ENCODE measurements around the gene MKNK1.
"Not testable (repeated sequence)": the region's sequence is repeated elsewhere in the genome, so short reads cannot be mapped to it uniquely, and the experiment has no call there.

The MKNK1 gene

DNA sequence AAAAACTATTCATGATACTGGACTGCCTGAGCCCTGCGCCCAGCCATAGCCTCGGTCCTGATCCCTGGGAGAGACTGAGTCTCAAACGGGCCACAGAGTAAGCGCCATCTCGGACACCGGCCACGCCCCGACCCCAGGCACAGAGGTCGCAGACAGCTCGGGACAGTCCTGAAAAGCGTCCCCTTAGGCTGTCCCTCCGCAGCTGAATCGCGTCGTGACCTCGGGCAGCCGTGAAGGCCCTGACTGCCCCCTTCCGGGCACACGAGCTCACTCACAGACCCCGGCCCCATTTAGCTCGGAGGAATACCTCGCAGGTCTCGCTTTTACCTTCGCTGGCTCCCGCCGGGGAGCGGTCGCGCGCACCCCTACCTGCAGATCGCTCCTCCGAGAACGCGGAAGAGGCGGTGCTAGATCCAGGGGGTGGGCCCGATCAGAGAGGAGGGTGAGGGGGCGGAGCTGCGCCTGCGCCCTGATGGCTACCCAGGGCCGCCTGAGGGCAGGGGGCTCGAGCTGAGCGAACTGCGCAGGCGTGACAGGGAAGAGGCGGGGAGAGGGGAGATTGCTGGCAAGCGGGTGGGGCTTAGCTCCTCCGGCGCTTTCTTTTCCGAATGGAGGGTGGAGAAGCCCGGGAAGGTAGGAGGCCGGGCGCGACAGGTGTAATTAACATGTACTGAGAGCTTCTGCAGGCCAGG lies at the start of gene MKNK1:
TSS of gene MKNK1 (minus strand) at position 411 of the 692 bp plus-strand sequence. CDS start 20,941 bp downstream, outside the sequence.
- DNase-seq (ENCODE audit: low read depth) = peak; percentile 99
- Histone ChIP-seq H3K4me1 (ENCODE audit: control insufficient read depth, insufficient read depth, low read length) (peaks cover 18% of the 10 kb centered on the region), H3K36me3 (ENCODE audit: control insufficient read depth, insufficient read depth, low read length, severe bottlenecking) (peaks cover 13% of the 10 kb centered on the region), H3K9me3 (ENCODE audit: control insufficient read depth, low read length) (no peaks in the 10 kb centered on the region), H3K9ac (ENCODE audit: low read length) (peak within 1 kb of the TSS; percentile 96), H3K27me3 (replicated peaks; ENCODE audit: control insufficient read depth, insufficient read depth, low read length) (no peaks in the 10 kb centered on the region), H3K4me3 (ENCODE audit: low read length) (peak within 1 kb of the TSS; percentile 98)

DNA sequence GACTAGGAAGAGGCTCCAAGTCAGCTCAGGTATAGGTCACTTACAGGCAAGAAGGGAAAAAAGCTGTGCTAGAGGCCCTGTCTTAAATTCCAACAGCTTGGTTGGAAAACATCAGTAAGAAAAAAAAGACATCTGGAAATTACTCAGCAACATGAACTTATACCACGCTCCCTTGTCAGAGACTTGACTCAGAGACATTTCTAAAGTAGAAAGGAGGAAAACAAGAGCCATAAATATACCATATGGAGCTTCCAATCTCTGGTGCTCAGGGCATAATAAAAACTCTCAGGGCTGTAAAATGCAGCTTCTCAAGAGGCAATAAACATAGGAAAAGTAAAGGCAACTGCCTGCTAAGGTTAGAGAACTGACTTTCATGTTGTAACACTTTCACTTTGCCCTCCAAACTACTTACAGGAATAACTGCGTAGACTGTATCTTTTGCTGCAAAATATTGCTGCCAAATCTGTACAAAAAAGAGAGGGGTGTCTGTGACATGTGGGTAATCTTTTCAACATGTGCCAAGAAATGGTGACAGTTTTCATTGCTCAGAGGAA lies 49.4 kb upstream of the MKNK1 start:
- peaks cover 2% of the 10 kb centered on the region for H3K9me3 ChIP-seq (ENCODE audit: control insufficient read depth, low read length)
- H3K4me3 ChIP-seq (ENCODE audit: low read length) = peak overlapping the region; percentile 62
- H3K9ac ChIP-seq (ENCODE audit: low read length) = peak overlapping the region; percentile 12
- DNase-seq (ENCODE audit: low read depth) = no peak
- peaks cover 18% of the 10 kb centered on the region for H3K4me1 ChIP-seq (ENCODE audit: control insufficient read depth, insufficient read depth, low read length)
- H3K36me3 ChIP-seq (ENCODE audit: control insufficient read depth, insufficient read depth, low read length, severe bottlenecking) = peaks cover 65% of the 10 kb centered on the region
- H3K27me3 ChIP-seq (replicated peaks; ENCODE audit: control insufficient read depth, insufficient read depth, low read length) = no peaks in the 10 kb centered on the region

GRCh38 chr1:46652321-46653100 lies 48.4 kb upstream of the MKNK1 start:
- DNase-seq (ENCODE audit: low read depth) = no peak
- no peak overlapping the region for H3K4me3 ChIP-seq (ENCODE audit: low read length)
- H3K36me3 ChIP-seq (ENCODE audit: control insufficient read depth, insufficient read depth, low read length, severe bottlenecking) = peaks cover 63% of the 10 kb centered on the region
- peaks cover 18% of the 10 kb centered on the region for H3K4me1 ChIP-seq (ENCODE audit: control insufficient read depth, insufficient read depth, low read length)
- H3K27me3 ChIP-seq (replicated peaks; ENCODE audit: control insufficient read depth, insufficient read depth, low read length) = no peaks in the 10 kb centered on the region
- H3K9me3 ChIP-seq (ENCODE audit: control insufficient read depth, low read length) = peaks cover 6% of the 10 kb centered on the region
- no peak overlapping the region for H3K9ac ChIP-seq (ENCODE audit: low read length)

GRCh38 chr1:46651152-46651551 lies 47.1 kb upstream of the MKNK1 start:
- H3K27me3 ChIP-seq (replicated peaks; ENCODE audit: control insufficient read depth, insufficient read depth, low read length); H3K4me3 ChIP-seq (ENCODE audit: low read length); H3K9ac ChIP-seq (ENCODE audit: low read length); DNase-seq (ENCODE audit: low read depth): not testable (repeated sequence)
- Histone ChIP-seq H3K9me3 (ENCODE audit: control insufficient read depth, low read length) (peaks cover 11% of the 10 kb centered on the region), H3K4me1 (ENCODE audit: control insufficient read depth, insufficient read depth, low read length) (peaks cover 18% of the 10 kb centered on the region), H3K36me3 (ENCODE audit: control insufficient read depth, insufficient read depth, low read length, severe bottlenecking) (peaks cover 58% of the 10 kb centered on the region)

DNA sequence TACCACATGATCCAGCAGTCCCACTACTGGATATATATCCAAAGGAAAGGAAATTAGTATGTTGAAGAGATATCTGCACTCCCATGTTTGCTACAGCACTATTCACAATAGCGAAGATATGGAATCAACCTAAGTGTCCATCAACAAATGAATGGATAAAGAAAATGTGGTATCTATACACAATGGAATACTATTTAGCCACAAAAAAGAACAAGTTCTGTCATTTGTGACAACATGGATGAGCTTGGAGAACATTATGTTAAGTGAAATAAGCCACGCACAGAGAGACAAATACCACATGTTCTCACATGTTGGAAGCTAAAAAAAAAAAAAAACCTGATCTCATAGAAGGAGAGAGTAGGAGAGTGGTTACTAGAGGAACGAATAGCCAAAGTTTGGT lies 46.4 kb upstream of the MKNK1 start:
- no peak overlapping the region for H3K4me3 ChIP-seq (ENCODE audit: low read length)
- H3K4me1 ChIP-seq (ENCODE audit: control insufficient read depth, insufficient read depth, low read length) = peaks cover 18% of the 10 kb centered on the region
- H3K27me3 ChIP-seq (replicated peaks; ENCODE audit: control insufficient read depth, insufficient read depth, low read length) = no peaks in the 10 kb centered on the region
- no peak overlapping the region for H3K9ac ChIP-seq (ENCODE audit: low read length)
- peaks cover 11% of the 10 kb centered on the region for H3K9me3 ChIP-seq (ENCODE audit: control insufficient read depth, low read length)
- peaks cover 56% of the 10 kb centered on the region for H3K36me3 ChIP-seq (ENCODE audit: control insufficient read depth, insufficient read depth, low read length, severe bottlenecking)
- no peak for DNase-seq (ENCODE audit: low read depth)

DNA sequence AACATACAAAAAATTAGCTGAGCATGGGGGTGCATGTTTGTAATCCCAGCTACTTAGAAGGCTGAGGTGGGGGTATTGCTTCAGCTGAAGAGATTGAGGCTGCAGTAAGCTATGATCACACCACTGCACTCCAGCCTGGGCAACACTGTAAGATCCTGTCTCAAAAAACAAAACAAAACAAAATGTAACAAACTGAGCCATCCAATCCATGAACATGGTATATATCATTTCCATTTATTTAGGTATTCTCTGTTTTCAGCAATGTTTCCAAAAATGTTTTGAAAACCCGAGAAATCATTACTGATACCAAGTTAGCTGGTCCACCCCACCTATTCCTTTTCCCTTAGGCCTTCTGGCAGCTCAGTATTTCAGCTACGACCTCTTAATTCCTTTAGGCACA lies 45.7 kb upstream of the MKNK1 start:
- Histone ChIP-seq H3K36me3 (ENCODE audit: control insufficient read depth, insufficient read depth, low read length, severe bottlenecking) (peaks cover 51% of the 10 kb centered on the region), H3K4me1 (ENCODE audit: control insufficient read depth, insufficient read depth, low read length) (peaks cover 18% of the 10 kb centered on the region)
- DNase-seq (ENCODE audit: low read depth) = no peak

GRCh38 chr1:46647611-46648010 lies 43.5 kb upstream of the MKNK1 start:
- H3K4me1 ChIP-seq (ENCODE audit: control insufficient read depth, insufficient read depth, low read length) = peaks cover 19% of the 10 kb centered on the region
- H3K36me3 ChIP-seq (ENCODE audit: control insufficient read depth, insufficient read depth, low read length, severe bottlenecking) = peaks cover 47% of the 10 kb centered on the region
- H3K9me3 ChIP-seq (ENCODE audit: control insufficient read depth, low read length) = peaks cover 8% of the 10 kb centered on the region
- DNase-seq (ENCODE audit: low read depth) = no peak
- no peaks in the 10 kb centered on the region for H3K27me3 ChIP-seq (replicated peaks; ENCODE audit: control insufficient read depth, insufficient read depth, low read length)
- no peak overlapping the region for H3K9ac ChIP-seq (ENCODE audit: low read length)
- H3K4me3 ChIP-seq (ENCODE audit: low read length) = no peak overlapping the region

More for the DNA sequence above, 45.7 kb upstream of the MKNK1 start:
- Histone ChIP-seq H3K27me3 (replicated peaks; ENCODE audit: control insufficient read depth, insufficient read depth, low read length) (no peaks in the 10 kb centered on the region), H3K9ac (ENCODE audit: low read length) (no peak overlapping the region), H3K9me3 (ENCODE audit: control insufficient read depth, low read length) (peaks cover 8% of the 10 kb centered on the region), H3K4me3 (ENCODE audit: low read length) (no peak overlapping the region)

- no peaks in the 10 kb centered on the region for H3K27me3 ChIP-seq (replicated peaks; ENCODE audit: control insufficient read depth, insufficient read depth, low read length)
- peaks cover 24% of the 10 kb centered on the region for H3K4me1 ChIP-seq (ENCODE audit: control insufficient read depth, insufficient read depth, low read length)
- no peak for DNase-seq (ENCODE audit: low read depth)
- H3K9me3 ChIP-seq (ENCODE audit: control insufficient read depth, low read length) = peaks cover 8% of the 10 kb centered on the region
- peaks cover 40% of the 10 kb centered on the region for H3K36me3 ChIP-seq (ENCODE audit: control insufficient read depth, insufficient read depth, low read length, severe bottlenecking)
- H3K9ac ChIP-seq (ENCODE audit: low read length) = no peak overlapping the region
- H3K4me3 ChIP-seq (ENCODE audit: low read length) = no peak overlapping the region
Observed at GRCh38 chr1:46646844-46647243, 42.8 kb upstream of the MKNK1 start.

GRCh38 chr1:46646331-46646730 lies 42.3 kb upstream of the MKNK1 start:
- H3K9ac ChIP-seq (ENCODE audit: low read length) = no peak overlapping the region
- no peak overlapping the region for H3K4me3 ChIP-seq (ENCODE audit: low read length)
- peaks cover 41% of the 10 kb centered on the region for H3K36me3 ChIP-seq (ENCODE audit: control insufficient read depth, insufficient read depth, low read length, severe bottlenecking)
- DNase-seq (ENCODE audit: low read depth) = no peak
- H3K4me1 ChIP-seq (ENCODE audit: control insufficient read depth, insufficient read depth, low read length) = peaks cover 24% of the 10 kb centered on the region
- peaks cover 8% of the 10 kb centered on the region for H3K9me3 ChIP-seq (ENCODE audit: control insufficient read depth, low read length)
- no peaks in the 10 kb centered on the region for H3K27me3 ChIP-seq (replicated peaks; ENCODE audit: control insufficient read depth, insufficient read depth, low read length)

DNA sequence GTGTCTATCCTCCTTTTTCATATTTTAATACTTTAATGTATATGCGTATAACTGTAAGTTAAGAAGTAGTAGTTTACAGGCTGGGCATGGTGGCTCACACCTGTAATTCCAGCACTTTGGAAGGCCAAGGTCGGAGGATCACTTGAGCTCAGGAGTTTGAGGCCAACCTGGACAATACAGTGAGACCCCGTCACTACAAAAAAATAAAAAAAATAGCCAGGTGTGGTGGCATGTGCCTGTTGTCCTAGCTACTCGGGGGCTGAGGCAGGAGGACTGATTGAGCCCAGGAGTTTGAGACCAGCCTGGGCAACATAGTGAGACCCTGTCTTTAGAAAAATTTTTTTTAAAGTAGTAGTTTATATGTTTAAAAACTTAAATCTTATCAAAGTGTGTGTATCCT lies 41.7 kb upstream of the MKNK1 start:
- Histone ChIP-seq H3K4me1 (ENCODE audit: control insufficient read depth, insufficient read depth, low read length) (peaks cover 24% of the 10 kb centered on the region), H3K4me3 (ENCODE audit: low read length) (no peak overlapping the region), H3K9me3 (ENCODE audit: control insufficient read depth, low read length) (peaks cover 8% of the 10 kb centered on the region), H3K27me3 (replicated peaks; ENCODE audit: control insufficient read depth, insufficient read depth, low read length) (no peaks in the 10 kb centered on the region), H3K36me3 (ENCODE audit: control insufficient read depth, insufficient read depth, low read length, severe bottlenecking) (peaks cover 42% of the 10 kb centered on the region), H3K9ac (ENCODE audit: low read length) (no peak overlapping the region)
- no peak for DNase-seq (ENCODE audit: low read depth)

- H3K27me3 ChIP-seq (replicated peaks; ENCODE audit: control insufficient read depth, insufficient read depth, low read length) = no peaks in the 10 kb centered on the region
- peak; percentile 76 for DNase-seq (ENCODE audit: low read depth)
- H3K4me1 ChIP-seq (ENCODE audit: control insufficient read depth, insufficient read depth, low read length) = peaks cover 24% of the 10 kb centered on the region
- peak overlapping the region; percentile 24 for H3K9ac ChIP-seq (ENCODE audit: low read length)
- peaks cover 8% of the 10 kb centered on the region for H3K9me3 ChIP-seq (ENCODE audit: control insufficient read depth, low read length)
- H3K36me3 ChIP-seq (ENCODE audit: control insufficient read depth, insufficient read depth, low read length, severe bottlenecking) = peaks cover 19% of the 10 kb centered on the region
- H3K4me3 ChIP-seq (ENCODE audit: low read length) = peak overlapping the region; percentile 0
Observed at GRCh38 chr1:46643368-46643775, 39.3 kb upstream of the MKNK1 start.
